PC-3 (cell line): ENCODE measurements around the gene RPL36.

Source experiments
- CTCF ChIP-seq: fragments of 300-600 bp; sonication (generic); conservative IDR thresholded peaks from 2 replicates; pipeline ENCODE4 v1.5.1; 2017; ENCODE audit warnings: antibody characterized with exemption, low read depth, mild to moderate bottlenecking, low read length
- EZH2 ChIP-seq: fragments of 300-600 bp; sonication (generic); IDR thresholded peaks from one replicate; pipeline ENCODE4 v1.6.1; 2017; ENCODE audit warnings: antibody characterized with exemption, mild to moderate bottlenecking, low read length; ENCODE audit not compliant: unreplicated experiment

GRCh38 chr19:5691822-5692722, 2.0 kb downstream of the RPL36 start:
- TF ChIP-seq EZH2: no peak
- TF ChIP-seq CTCF: no peak
